Esophagus muscularis mucosa (tissue), 4 donors: ENCODE results near the gene HOOK1. TPM values are rescaled to one million over a fixed set of nuclear protein-coding genes. Genes with fewer than 3 reads are reported as not detected.

Experiments used
- DNase-seq: peaks from one replicate; pipeline ENCODE4 v3.0.0-alpha.2; 2017; ENCODE audit errors: extremely low spot score
- H3K27ac ChIP-seq, 4 donors: fragments of 200-600 bp; sonication (generic); replicated peaks in 1 of 4; 1 replicate in 3 of 4; 2 replicates in 1 of 4; pipeline ENCODE4 v1.5.1; 2016 to 2019; ENCODE audit warnings: mild to moderate bottlenecking in 1 of 4
- H3K27me3 ChIP-seq, 4 donors: fragments of 200-600 bp; sonication (generic); one replicate each; pipeline versions ENCODE4 v1.5.1 to v1.6.0; 2016 to 2019
- H3K36me3 ChIP-seq, 4 donors: fragments of 200-600 bp; sonication (generic); one replicate each; pipeline ENCODE4 v1.5.1; 2016 to 2019
- H3K4me1 ChIP-seq, 4 donors: fragments of 200-600 bp; sonication (generic); one replicate each; pipeline ENCODE4 v1.5.1; 2016 to 2019
- H3K4me3 ChIP-seq, 4 donors: fragments of 200-600 bp; sonication (generic); 1 replicate in 2 of 4; 2 replicates in 2 of 4; pipeline ENCODE4 v1.5.1; 2016 to 2019; ENCODE audit warnings: mild to moderate bottlenecking in 4 of 4, moderate library complexity in 1 of 4
- H3K9me3 ChIP-seq, 4 donors: fragments of 200-600 bp; sonication (generic); 1 replicate in 3 of 4; 2 replicates in 1 of 4; pipeline ENCODE4 v1.5.1; 2016 to 2019
- CTCF ChIP-seq, 3 experiments: fragments of 200-600 bp in 2 of 3; fragments of 450-650 bp in 1 of 3; sonication (generic) in 2 of 3; IDR thresholded peaks; one replicate each; pipeline ENCODE4 v1.5.1; 2017 to 2019; ENCODE audit warnings: antibody characterized with exemption in 3 of 3, mild to moderate bottlenecking in 2 of 3, moderate library complexity in 1 of 3
- EP300 ChIP-seq: sonication (generic); formaldehyde crosslinking; IDR thresholded peaks from one replicate; pipeline ENCODE4 v1.6.1; 2017; ENCODE audit warnings: antibody characterized with exemption
- POLR2A ChIP-seq: fragments of 450-650 bp; IDR thresholded peaks from one replicate; pipeline ENCODE4 v1.6.1; 2017; ENCODE audit warnings: antibody characterized with exemption, moderate library complexity, mild to moderate bottlenecking, low read depth
- POLR2AphosphoS5 ChIP-seq, 2 donors: sonication (generic); formaldehyde crosslinking; IDR thresholded peaks; one replicate each; pipeline ENCODE4 v1.6.1; 2017; ENCODE audit warnings: antibody characterized with exemption in 2 of 2
- WGBS: methylation state at CpG from one replicate; pipeline ENCODE4 v1.1.5; 2018; 5-methylcytosine and 5-hydroxymethylcytosine counted together
- intact Hi-C: fragments of 100-400 bp; cut with DNase I; formaldehyde crosslinking; loops from one replicate; pipeline ENCODE4 v1.15.1; 2023
- total RNA-seq, 4 donors: library from RNA; depleted of rRNA; stranded (reverse); fragments of >200 nt; gene quantifications; one replicate each; pipeline versions ENCODE4 v1.1.0 to v1.2.1, GENCODE V29; 2016

Gene HOOK1
- total RNA-seq, 4 donors from 2014 or later: under 0.01 to 0.33 (median 0.15) TPM

GRCh38 chr1:59885160-59885832, 70.5 kb downstream of the HOOK1 start:
- H3K27ac ChIP-seq: no peak overlapping the region
- intact Hi-C loops: no loop called here
- no peaks in the 10 kb centered on the region for H3K4me1 ChIP-seq
- H3K27me3 ChIP-seq: no peaks in the 10 kb centered on the region
- no peaks in the 10 kb centered on the region for H3K9me3 ChIP-seq
- no peaks in the 10 kb centered on the region for H3K36me3 ChIP-seq
- no peak for DNase-seq
- 56% methylated on average over 3 of the region's 3 CpGs for WGBS
- H3K4me3 ChIP-seq: no peak overlapping the region
- TF ChIP-seq POLR2A: no peak
- no peak for TF ChIP-seq EP300

- Histone ChIP-seq H3K27me3 (no peaks in the 10 kb centered on the region), H3K9me3 (no peaks in the 10 kb centered on the region), H3K4me1 (peaks cover 0 to 6% (median 0%) of the 10 kb centered on the region in 4 donors), H3K36me3 (no peaks in the 10 kb centered on the region), H3K4me3 (no peak overlapping the region), H3K27ac (no peak overlapping the region)
- TF ChIP-seq CTCF (IDR thresholded peaks at IDR 0.05) (no peak), EP300 (no peak), POLR2A (no peak), POLR2AphosphoS5 (IDR thresholded peaks at IDR 0.05) (no peak)
- DNase-seq: no peak
- 93% methylated on average over 7 of the region's 7 CpGs for WGBS
- intact Hi-C loops: no loop called here
Measured at GRCh38 chr1:59892841-59893811, 78.4 kb downstream of the HOOK1 start.

- H3K9me3 ChIP-seq: no peaks in the 10 kb centered on the region
- no peak overlapping the region for H3K4me3 ChIP-seq
- no peaks in the 10 kb centered on the region for H3K27me3 ChIP-seq
- no peak overlapping the region for H3K27ac ChIP-seq
- DNase-seq: peak; percentile 34
- intact Hi-C loops: no loop called here
- TF ChIP-seq EP300 (no peak), POLR2A (no peak), CTCF (IDR thresholded peaks at IDR 0.05) (no peak), POLR2AphosphoS5 (IDR thresholded peaks at IDR 0.05) (no peak)
- WGBS: 47% methylated on average over 2 of the region's 2 CpGs
- no peaks in the 10 kb centered on the region for H3K36me3 ChIP-seq
- H3K4me1 ChIP-seq: peaks cover 0 to 11% (median 0%) of the 10 kb centered on the region in 4 donors
Measured at GRCh38 chr1:59897165-59897564, 82.4 kb downstream of the HOOK1 start.

GRCh38 chr1:59898927-59899326, 84.2 kb downstream of the HOOK1 start:
- no peaks in the 10 kb centered on the region for H3K27me3 ChIP-seq
- 46% methylated on average over 3 of the region's 3 CpGs for whole genome bisulfite sequencing
- intact Hi-C loops: no loop called here
- H3K27ac ChIP-seq: no peak overlapping the region
- peak; percentile 0 for DNase-seq
- no peaks in the 10 kb centered on the region for H3K36me3 ChIP-seq
- no peaks in the 10 kb centered on the region for H3K9me3 ChIP-seq
- no peak for TF ChIP-seq POLR2A
- no peak overlapping the region for H3K4me3 ChIP-seq
- H3K4me1 ChIP-seq: peaks cover 0 to 11% (median 0%) of the 10 kb centered on the region in 4 donors

- Histone ChIP-seq H3K9me3 (no peaks in the 10 kb centered on the region), H3K4me3 (no peak overlapping the region), H3K27me3 (no peaks in the 10 kb centered on the region), H3K27ac (no peak overlapping the region), H3K36me3 (no peaks in the 10 kb centered on the region), H3K4me1 (peaks cover 0 to 11% (median 0%) of the 10 kb centered on the region in 4 donors)
- peak; percentile 47 for DNase-seq
- intact Hi-C loops: no loop called here
- 61% methylated on average over 2 of the region's 2 CpGs for whole genome bisulfite sequencing
- no peak for TF ChIP-seq CTCF (IDR thresholded peaks at IDR 0.05)
- no peak for TF ChIP-seq POLR2A
- no peak for TF ChIP-seq EP300
- TF ChIP-seq POLR2AphosphoS5 (IDR thresholded peaks at IDR 0.05): no peak
Measured at GRCh38 chr1:59900640-59901039, 85.9 kb downstream of the HOOK1 start.
